A549 treated with GW870086 at 1 μM for 4 hours (cell line): ENCODE results near the gene EFNA5. TPM values are rescaled to one million over a fixed set of nuclear protein-coding genes. Genes with fewer than 3 reads are reported as not detected.

ENCODE experiments used
- total RNA-seq: library from RNA; stranded (reverse); fragments of 200-300 nt; extraction: Qiagen RNA extraction; gene quantifications from 5 replicates; pipeline ENCODE4 v1.2.3, GENCODE V29; 2022; ENCODE audit warnings: low read depth

Gene EFNA5
- 18.9 to 27.6 TPM (median 23.7 TPM) in 5 replicates for total RNA-seq

GRCh38 chr5:107670932-107671741, at the start of gene EFNA5:
TSS of gene EFNA5 (minus strand) at chr5:107670937.

